Measurements from ENCODE around the gene EPHB1. TPM values are rescaled to one million over a fixed set of nuclear protein-coding genes. Genes with fewer than 3 reads are reported as not detected.

EPHB1 gene
- total RNA-seq, 1 experiment from 2014 or later = 0.86 TPM

DNA sequence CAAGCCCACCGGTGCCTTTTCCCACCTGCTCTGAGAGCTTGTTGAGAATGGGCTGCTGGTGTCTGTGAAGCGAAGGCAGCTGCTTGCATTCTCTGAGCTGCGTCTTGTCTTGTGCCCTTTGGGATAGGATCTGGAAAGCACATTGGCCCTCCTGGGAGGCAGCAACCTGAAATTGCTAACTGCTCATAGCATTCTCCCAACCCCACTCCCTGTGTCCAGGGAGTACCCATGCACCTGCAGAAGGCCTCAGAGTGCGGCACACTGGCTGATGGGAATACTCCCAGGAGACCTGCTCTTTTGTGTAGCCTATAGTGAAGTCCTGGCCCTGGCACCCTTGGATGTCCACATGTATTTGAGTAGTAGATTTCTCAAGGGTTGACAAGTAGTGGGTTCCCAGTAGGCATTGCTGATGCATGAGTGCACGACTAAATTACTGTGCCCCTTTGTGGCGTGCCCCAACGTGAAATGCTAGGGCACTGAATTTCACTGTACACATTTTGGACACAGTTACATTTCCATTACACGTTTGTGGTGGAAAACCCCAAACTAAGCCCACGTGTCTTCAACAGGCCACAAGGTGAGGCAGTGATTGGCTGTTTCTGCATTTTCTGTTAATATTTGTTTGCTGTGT lies 3.7 kb downstream of the EPHB1 start:
- Histone ChIP-seq H3K27me3 (ENCODE audit: insufficient read depth, low read length) (peaks cover 47% of the 10 kb centered on the region), H2AFZ (ENCODE audit: low read depth, low read length, poor library complexity, severe bottlenecking) (no peak overlapping the region), H3K79me2 (ENCODE audit: insufficient read depth, low read length) (no peaks in the 10 kb centered on the region), H3K4me1 (ENCODE audit: control insufficient read depth in 1 of 2, insufficient read depth in 2 of 2, low read length in 2 of 2) (no peaks in the 10 kb centered on the region), H3K9me3 (ENCODE audit: control insufficient read depth in 1 of 2, insufficient read depth in 1 of 2, low read depth in 1 of 2, low read length in 2 of 2) (no peaks in the 10 kb centered on the region), H4K20me1 (ENCODE audit: insufficient read depth) (no peaks in the 10 kb centered on the region), H3K36me3 (ENCODE audit: control insufficient read depth in 1 of 2, insufficient read depth in 2 of 2, low read length in 2 of 2) (no peaks in the 10 kb centered on the region), H3K4me3 (replicated peaks in 1 of 2; ENCODE audit: low read depth in 1 of 2, low read length in 2 of 2) (no peak overlapping the region), H3K27ac (ENCODE audit: low read depth, low read length) (no peak overlapping the region), H3K9me2 (ENCODE audit: insufficient read depth) (no peaks in the 10 kb centered on the region), H3K9ac (ENCODE audit: low read length) (no peak overlapping the region), H3K4me2 (ENCODE audit: low read length) (no peak overlapping the region)
- BruUV-seq (replicated peaks) = no TSS peak
- ChIA-PET CTCF (no interaction called here), POLR2A (no interaction called here), RAD21 (ENCODE audit: low non-redundant PET in 1 of 2, low total read pairs in 2 of 2, uncharacterized antibody in 2 of 2, unreplicated experiment in 2 of 2) (no interaction called here)
- no peak for DNase-seq (ENCODE audit: low read depth, low spot score)
- intact Hi-C loops (cut with micrococcal nuclease) = no loop called here
- no peak for ATAC-seq
- no peak for TF ChIP-seq SP1 (IDR thresholded peaks at IDR 0.05; ENCODE audit: low read depth)

DNA sequence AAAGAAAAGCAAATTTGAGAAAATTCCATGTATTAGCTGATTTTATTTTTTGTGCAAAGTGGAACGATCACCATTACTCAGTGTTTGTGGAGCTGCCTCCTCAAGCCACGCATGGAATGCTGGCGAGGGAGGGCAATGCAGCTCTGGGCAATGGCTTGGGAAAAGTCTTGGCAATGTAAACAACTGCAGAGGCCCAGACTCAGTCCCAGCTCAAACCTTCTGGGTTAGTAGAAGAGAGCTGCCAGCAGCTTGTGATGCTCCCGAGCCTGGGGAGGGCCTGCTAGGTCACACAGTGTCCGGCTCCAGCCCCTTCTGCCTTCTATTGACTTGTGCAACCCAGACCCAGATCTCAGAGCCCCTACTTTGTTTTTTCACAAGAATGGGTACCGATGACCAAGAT lies 4.3 kb downstream of the EPHB1 start:
- ChIA-PET CTCF (no interaction called here), POLR2A (no interaction called here), RAD21 (ENCODE audit: low non-redundant PET in 1 of 2, low total read pairs in 2 of 2, uncharacterized antibody in 2 of 2, unreplicated experiment in 2 of 2) (no interaction called here)
- no peak overlapping the region for H3K9ac ChIP-seq (ENCODE audit: low read length)
- no peak overlapping the region for H3K27ac ChIP-seq (ENCODE audit: low read depth, low read length)
- H3K27me3 ChIP-seq (ENCODE audit: insufficient read depth, low read length) = peaks cover 47% of the 10 kb centered on the region
- H3K36me3 ChIP-seq (ENCODE audit: control insufficient read depth in 1 of 2, insufficient read depth in 2 of 2, low read length in 2 of 2) = no peaks in the 10 kb centered on the region
- no peak overlapping the region for H2AFZ ChIP-seq (ENCODE audit: low read depth, low read length, poor library complexity, severe bottlenecking)
- H3K4me3 ChIP-seq (replicated peaks in 1 of 2; ENCODE audit: low read depth in 1 of 2, low read length in 2 of 2) = no peak overlapping the region
- no peaks in the 10 kb centered on the region for H3K79me2 ChIP-seq (ENCODE audit: insufficient read depth, low read length)
- intact Hi-C loops (cut with micrococcal nuclease) = no loop called here
- no peaks in the 10 kb centered on the region for H3K9me2 ChIP-seq (ENCODE audit: insufficient read depth)
- no TSS peak for BruUV-seq (replicated peaks)
- no peak for DNase-seq (ENCODE audit: low read depth, low spot score)
- ATAC-seq = no peak
- no peaks in the 10 kb centered on the region for H3K9me3 ChIP-seq (ENCODE audit: control insufficient read depth in 1 of 2, insufficient read depth in 1 of 2, low read depth in 1 of 2, low read length in 2 of 2)
- TF ChIP-seq ELF1 (IDR thresholded peaks at IDR 0.05; ENCODE audit: borderline replicate concordance, low read depth) = no peak
- TF ChIP-seq SRF (IDR thresholded peaks at IDR 0.05; ENCODE audit: low read depth) = no peak
- TF ChIP-seq FOSL1 (IDR thresholded peaks at IDR 0.05; ENCODE audit: low read depth) = no peak
- TF ChIP-seq POLR2A (IDR thresholded peaks at IDR 0.05; ENCODE audit: borderline replicate concordance, extremely low read depth, insufficient read depth, insufficient read length) = no peak
- TF ChIP-seq EZH2phosphoT487 (IDR thresholded peaks at IDR 0.05; ENCODE audit: borderline replicate concordance) = no peak
- no peak for TF ChIP-seq TCF7L2 (IDR thresholded peaks at IDR 0.05; ENCODE audit: borderline replicate concordance, extremely low read depth, insufficient read depth, insufficient read length)
- TF ChIP-seq ZNF274 (IDR thresholded peaks at IDR 0.05; ENCODE audit: low read depth, low read length) = no peak
- TF ChIP-seq YY1 (IDR thresholded peaks at IDR 0.05; ENCODE audit: extremely low read depth, insufficient replicate concordance, low read depth, low read length) = no peak
- TF ChIP-seq RAD21 (IDR thresholded peaks at IDR 0.05; ENCODE audit: low read depth) = no peak
- TF ChIP-seq, protein P1, sequence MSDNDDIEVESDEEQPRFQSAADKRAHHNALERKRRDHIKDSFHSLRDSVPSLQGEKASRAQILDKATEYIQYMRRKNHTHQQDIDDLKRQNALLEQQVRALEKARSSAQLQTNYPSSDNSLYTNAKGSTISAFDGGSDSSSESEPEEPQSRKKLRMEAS (IDR thresholded peaks at IDR 0.05) = no peak
- TF ChIP-seq, protein P2, sequence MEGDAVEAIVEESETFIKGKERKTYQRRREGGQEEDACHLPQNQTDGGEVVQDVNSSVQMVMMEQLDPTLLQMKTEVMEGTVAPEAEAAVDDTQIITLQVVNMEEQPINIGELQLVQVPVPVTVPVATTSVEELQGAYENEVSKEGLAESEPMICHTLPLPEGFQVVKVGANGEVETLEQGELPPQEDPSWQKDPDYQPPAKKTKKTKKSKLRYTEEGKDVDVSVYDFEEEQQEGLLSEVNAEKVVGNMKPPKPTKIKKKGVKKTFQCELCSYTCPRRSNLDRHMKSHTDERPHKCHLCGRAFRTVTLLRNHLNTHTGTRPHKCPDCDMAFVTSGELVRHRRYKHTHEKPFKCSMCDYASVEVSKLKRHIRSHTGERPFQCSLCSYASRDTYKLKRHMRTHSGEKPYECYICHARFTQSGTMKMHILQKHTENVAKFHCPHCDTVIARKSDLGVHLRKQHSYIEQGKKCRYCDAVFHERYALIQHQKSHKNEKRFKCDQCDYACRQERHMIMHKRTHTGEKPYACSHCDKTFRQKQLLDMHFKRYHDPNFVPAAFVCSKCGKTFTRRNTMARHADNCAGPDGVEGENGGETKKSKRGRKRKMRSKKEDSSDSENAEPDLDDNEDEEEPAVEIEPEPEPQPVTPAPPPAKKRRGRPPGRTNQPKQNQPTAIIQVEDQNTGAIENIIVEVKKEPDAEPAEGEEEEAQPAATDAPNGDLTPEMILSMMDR (IDR thresholded peaks at IDR 0.05 in 2 of 3, conservative IDR thresholded peaks at IDR 0.05 in 1 of 3; ENCODE audit: borderline replicate concordance in 1 of 3, insufficient read depth in 1 of 3, low read depth in 2 of 3, low read length in 2 of 3) = no peak
- TF ChIP-seq POLR2AphosphoS5 (IDR thresholded peaks at IDR 0.05; ENCODE audit: low read depth, low read length) = no peak
- TF ChIP-seq CBX3 (IDR thresholded peaks at IDR 0.05; ENCODE audit: low read depth) = no peak
- no peak for TF ChIP-seq JUND (IDR thresholded peaks at IDR 0.05)
- TF ChIP-seq EGR1 (IDR thresholded peaks at IDR 0.05; ENCODE audit: low read depth) = no peak
- no peak for TF ChIP-seq EZH2 (IDR thresholded peaks at IDR 0.05)
- no peak for TF ChIP-seq SP1 (IDR thresholded peaks at IDR 0.05; ENCODE audit: low read depth)
- H3K4me2 ChIP-seq (ENCODE audit: low read length) = no peak overlapping the region
- no peaks in the 10 kb centered on the region for H4K20me1 ChIP-seq (ENCODE audit: insufficient read depth)
- H3K4me1 ChIP-seq (ENCODE audit: control insufficient read depth in 1 of 2, insufficient read depth in 2 of 2, low read length in 2 of 2) = no peaks in the 10 kb centered on the region

Data from HCT116 (cell line).